Measurements from ENCODE around the gene ARMH2.

- TF ChIP-seq CTBP1 (IDR thresholded peaks at IDR 0.05; ENCODE audit: borderline replicate concordance) = no peak
- no peak for TF ChIP-seq NFRKB (IDR thresholded peaks at IDR 0.05)
- TF ChIP-seq FOXK2 (IDR thresholded peaks at IDR 0.05) = no peak
- no peak for TF ChIP-seq FOXA1 (IDR thresholded peaks at IDR 0.05)
- TF ChIP-seq FOXM1 (IDR thresholded peaks at IDR 0.05; ENCODE audit: borderline replicate concordance) = no peak
- no peak for TF ChIP-seq SP1 (IDR thresholded peaks at IDR 0.05)
- TF ChIP-seq SUZ12 (IDR thresholded peaks at IDR 0.05) = no peak
- TF ChIP-seq ELF4 (IDR thresholded peaks at IDR 0.05) = no peak
- no peak for TF ChIP-seq HDGF (IDR thresholded peaks at IDR 0.05; ENCODE audit: borderline replicate concordance)
- TF ChIP-seq PKNOX1 (IDR thresholded peaks at IDR 0.05) = no peak
- no peak for TF ChIP-seq ZNF384 (IDR thresholded peaks at IDR 0.05)
- no peak for TF ChIP-seq ARNT (IDR thresholded peaks at IDR 0.05)
- no peak for TF ChIP-seq BHLHE40 (IDR thresholded peaks at IDR 0.05; ENCODE audit: borderline replicate concordance)
- TF ChIP-seq L3MBTL2 (conservative IDR thresholded peaks at IDR 0.05) = no peak
Measured at GRCh38 chr6:24827162-24827561, 28.4 kb upstream of the ARMH2 start.

Data from HEK293T (cell line).